ENCODE data around the gene PRPSAP2. TPM values are rescaled to one million over a fixed set of nuclear protein-coding genes. Genes with fewer than 3 reads are reported as not detected.
"Not testable (repeated sequence)": the region's sequence is repeated elsewhere in the genome, so short reads cannot be mapped to it uniquely, and the experiment has no call there.

Gene PRPSAP2
- total RNA-seq, 1 experiment from 2014 or later, result 52.2 TPM

DNA sequence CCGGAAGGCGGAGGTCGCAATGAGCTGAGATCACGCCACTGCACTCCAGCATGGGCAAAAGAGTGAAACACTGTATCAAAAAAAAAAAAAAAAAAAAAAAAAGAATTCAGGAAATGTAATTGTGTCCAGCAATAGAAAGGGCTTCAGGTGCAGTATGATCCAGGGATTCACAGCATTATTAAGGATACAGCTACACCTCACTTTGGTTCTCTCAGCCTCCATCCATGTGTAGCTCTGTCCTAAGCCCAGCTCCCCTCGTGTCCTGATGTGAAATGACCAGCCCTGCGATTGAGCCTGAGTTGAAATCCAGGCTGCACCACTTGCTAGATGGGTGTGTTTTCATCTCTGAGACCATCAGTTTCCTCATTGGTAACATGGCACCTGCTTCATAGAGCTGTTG, 97.1 kb downstream of the PRPSAP2 start:
- in situ Hi-C loops (cut with HindIII; ENCODE audit: low pct_unique_long_range_greater_than_20kb, low sequenced_read_pairs), result no loop called here
- no peak for DNase-seq (ENCODE audit: low read depth)

GRCh38 chr17:18956021-18956420, 98.1 kb downstream of the PRPSAP2 start:
- in situ Hi-C loops (cut with HindIII; ENCODE audit: low pct_unique_long_range_greater_than_20kb, low sequenced_read_pairs); DNase-seq (ENCODE audit: low read depth): not testable (repeated sequence)

GRCh38 chr17:18956581-18956980, 98.7 kb downstream of the PRPSAP2 start:
- in situ Hi-C loops (cut with HindIII; ENCODE audit: low pct_unique_long_range_greater_than_20kb, low sequenced_read_pairs), result no loop called here
- no peak for DNase-seq (ENCODE audit: low read depth)

- in situ Hi-C loops (cut with HindIII; ENCODE audit: low pct_unique_long_range_greater_than_20kb, low sequenced_read_pairs), result no loop called here
- DNase-seq (ENCODE audit: low read depth), result no peak
These were observed 99.9 kb downstream of the PRPSAP2 start for GRCh38 chr17:18957831-18958230.

- DNase-seq (ENCODE audit: low read depth), result no peak
- in situ Hi-C loops (cut with HindIII; ENCODE audit: low pct_unique_long_range_greater_than_20kb, low sequenced_read_pairs), result no loop called here
These were observed 100.7 kb downstream of the PRPSAP2 start for GRCh38 chr17:18958611-18959010.

DNA sequence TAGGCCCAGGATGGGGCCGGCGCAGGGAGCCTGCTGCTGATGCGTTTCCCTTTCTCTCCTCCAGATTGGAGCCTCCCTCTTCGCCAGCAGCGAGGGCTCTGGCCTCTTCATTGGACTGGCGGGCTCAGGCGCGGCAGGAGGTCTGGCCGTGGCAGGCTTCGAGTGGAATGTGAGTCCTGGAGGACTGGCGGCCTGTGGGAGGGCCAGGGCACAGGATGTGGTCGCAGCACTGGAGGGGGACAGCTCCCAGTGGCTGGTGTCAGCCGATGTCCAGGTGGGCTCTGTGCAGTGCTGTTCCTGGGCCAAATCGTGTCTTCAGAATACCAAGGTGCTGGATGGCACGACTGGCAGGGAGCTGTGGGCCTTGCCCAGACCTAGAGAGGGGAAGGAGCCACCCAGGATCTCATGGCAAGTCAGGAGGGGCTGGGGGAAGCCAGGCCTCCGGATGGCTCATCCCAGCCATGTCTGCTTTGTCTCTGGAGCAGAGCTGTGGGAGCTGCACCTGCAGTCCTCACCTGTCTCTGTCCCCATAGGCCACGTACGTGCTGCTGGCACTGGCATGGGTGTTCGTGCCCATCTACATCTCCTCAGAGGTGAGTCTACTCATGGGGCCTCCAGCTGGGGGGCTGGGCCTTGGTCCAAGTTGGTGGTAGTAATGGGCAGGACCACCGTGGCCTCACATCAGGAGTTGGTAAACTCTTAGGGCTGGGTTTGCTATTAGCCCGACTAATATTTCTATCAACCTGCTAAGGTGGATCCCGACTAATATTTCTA, 101.3 kb downstream of the PRPSAP2 start:
- in situ Hi-C loops (cut with HindIII; ENCODE audit: low pct_unique_long_range_greater_than_20kb, low sequenced_read_pairs), result no loop called here
- no peak for DNase-seq (ENCODE audit: low read depth)

GRCh38 chr17:18959845-18960240, 101.9 kb downstream of the PRPSAP2 start:
- no peak for DNase-seq (ENCODE audit: low read depth)
- in situ Hi-C loops (cut with HindIII; ENCODE audit: low pct_unique_long_range_greater_than_20kb, low sequenced_read_pairs), result no loop called here

DNA sequence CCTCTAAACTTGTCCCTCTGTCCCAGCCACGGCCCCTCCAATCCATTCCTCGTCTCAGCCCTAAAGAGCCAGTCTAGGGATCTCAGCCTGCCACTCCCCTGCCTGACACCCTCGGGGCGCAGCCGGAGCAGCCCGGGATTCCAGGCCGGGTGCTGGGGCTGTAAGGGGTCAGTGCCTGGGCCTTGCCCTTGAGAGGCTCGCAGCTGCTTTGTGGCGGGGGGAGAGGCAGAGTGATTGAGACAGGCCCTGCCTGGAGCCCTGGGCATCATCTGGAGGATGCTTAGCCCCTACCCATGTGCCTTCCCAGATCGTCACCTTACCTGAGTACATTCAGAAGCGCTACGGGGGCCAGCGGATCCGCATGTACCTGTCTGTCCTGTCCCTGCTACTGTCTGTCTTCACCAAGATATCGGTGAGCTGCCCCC, 102.3 kb downstream of the PRPSAP2 start:
- in situ Hi-C loops (cut with HindIII; ENCODE audit: low pct_unique_long_range_greater_than_20kb, low sequenced_read_pairs), result no loop called here
- no peak for DNase-seq (ENCODE audit: low read depth)

- in situ Hi-C loops (cut with HindIII; ENCODE audit: low pct_unique_long_range_greater_than_20kb, low sequenced_read_pairs), result no loop called here
- DNase-seq (ENCODE audit: low read depth), result peak; percentile 26
These were observed 103.0 kb downstream of the PRPSAP2 start for GRCh38 chr17:18960803-18961511.

- in situ Hi-C loops (cut with HindIII; ENCODE audit: low pct_unique_long_range_greater_than_20kb, low sequenced_read_pairs), result no loop called here
- no peak for DNase-seq (ENCODE audit: low read depth)
These were observed 103.9 kb downstream of the PRPSAP2 start for GRCh38 chr17:18961634-18962493.

- no peak for DNase-seq (ENCODE audit: low read depth)
- in situ Hi-C loops (cut with HindIII; ENCODE audit: low pct_unique_long_range_greater_than_20kb, low sequenced_read_pairs), result no loop called here
These were observed 104.5 kb downstream of the PRPSAP2 start for GRCh38 chr17:18962494-18962815.

DNA sequence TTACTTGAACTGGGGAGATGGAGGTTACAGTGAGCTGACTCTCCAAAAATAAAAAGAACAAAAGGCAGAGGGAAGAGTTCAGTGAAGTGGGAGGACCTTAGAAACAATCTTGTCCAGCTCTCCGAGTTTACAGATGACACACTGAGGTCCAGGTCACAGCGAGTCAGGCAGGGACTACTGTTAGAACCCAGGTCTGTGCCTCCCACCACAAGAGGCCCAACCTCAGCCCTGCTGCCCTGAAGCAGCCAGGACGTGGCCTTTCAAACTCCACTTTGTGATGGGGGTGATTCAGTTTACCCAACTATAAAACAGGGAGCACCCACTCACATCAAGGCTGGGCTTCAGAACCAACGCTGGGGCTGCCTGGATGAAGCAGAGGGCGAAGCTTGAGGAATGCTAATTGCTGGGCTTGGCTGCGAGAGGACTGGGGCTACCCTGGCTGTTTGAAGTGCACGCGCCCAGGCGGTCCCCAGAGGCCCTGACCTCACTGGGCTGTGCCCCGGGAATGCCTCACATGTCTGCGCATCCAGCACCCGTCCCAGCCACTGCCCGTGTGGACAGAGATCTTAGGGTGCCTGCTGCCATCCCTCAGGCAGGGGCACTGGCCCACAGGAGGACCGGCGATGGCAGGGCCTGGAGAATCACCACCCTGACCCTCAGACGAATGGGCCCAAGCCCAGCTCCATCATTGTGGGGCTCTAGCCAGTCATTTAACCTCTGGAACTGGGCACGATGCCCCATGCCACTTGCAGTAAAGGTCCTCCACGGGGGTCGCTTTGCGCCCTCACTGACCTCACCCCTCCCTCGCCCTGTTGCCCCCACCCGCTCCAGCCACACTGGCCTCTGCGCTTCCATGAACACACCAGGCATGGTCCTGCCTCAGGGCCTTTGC, 105.4 kb downstream of the PRPSAP2 start:
- in situ Hi-C loops (cut with HindIII; ENCODE audit: low pct_unique_long_range_greater_than_20kb, low sequenced_read_pairs), result no loop called here
- no peak for DNase-seq (ENCODE audit: low read depth)

DNA sequence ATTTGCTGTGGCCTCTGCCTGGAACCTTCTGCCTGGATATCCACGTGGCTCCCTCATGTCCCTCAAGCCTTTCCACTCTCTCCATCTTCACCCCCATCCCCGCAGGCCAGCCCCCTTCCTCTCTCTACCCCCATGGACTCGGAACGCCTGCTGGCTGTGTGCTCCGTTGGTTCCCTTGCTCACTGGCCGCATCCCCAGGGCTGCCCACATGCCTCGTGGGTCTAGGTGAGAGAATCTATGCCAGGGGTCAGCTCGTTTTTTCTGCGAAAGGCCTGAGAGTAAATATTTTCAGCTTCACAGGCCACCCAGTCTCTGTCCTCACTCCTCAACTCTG, 106.1 kb downstream of the PRPSAP2 start:
- no peak for DNase-seq (ENCODE audit: low read depth)
- in situ Hi-C loops (cut with HindIII; ENCODE audit: low pct_unique_long_range_greater_than_20kb, low sequenced_read_pairs), result no loop called here

DNA sequence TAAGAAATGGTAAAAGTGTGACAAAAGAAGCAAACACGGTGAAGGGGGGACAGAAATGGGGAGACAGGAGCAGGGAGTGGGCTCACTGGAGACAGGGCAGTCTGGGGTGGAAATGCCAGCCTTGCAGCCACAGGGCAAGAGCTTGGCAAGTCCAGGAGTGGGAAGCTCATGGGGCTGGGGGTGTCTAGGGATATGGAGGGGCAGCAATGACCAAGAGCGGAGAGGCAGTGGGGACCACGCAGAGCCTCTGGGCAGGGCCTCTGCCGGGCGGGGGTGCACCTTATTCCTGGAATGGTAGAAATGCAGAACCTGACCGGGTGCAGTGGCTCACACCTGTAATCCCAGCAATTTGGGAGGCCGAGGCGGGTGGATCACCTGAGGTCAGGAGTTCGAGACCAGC, 106.6 kb downstream of the PRPSAP2 start:
- in situ Hi-C loops (cut with HindIII; ENCODE audit: low pct_unique_long_range_greater_than_20kb, low sequenced_read_pairs), result no loop called here
- no peak for DNase-seq (ENCODE audit: low read depth)

DNA sequence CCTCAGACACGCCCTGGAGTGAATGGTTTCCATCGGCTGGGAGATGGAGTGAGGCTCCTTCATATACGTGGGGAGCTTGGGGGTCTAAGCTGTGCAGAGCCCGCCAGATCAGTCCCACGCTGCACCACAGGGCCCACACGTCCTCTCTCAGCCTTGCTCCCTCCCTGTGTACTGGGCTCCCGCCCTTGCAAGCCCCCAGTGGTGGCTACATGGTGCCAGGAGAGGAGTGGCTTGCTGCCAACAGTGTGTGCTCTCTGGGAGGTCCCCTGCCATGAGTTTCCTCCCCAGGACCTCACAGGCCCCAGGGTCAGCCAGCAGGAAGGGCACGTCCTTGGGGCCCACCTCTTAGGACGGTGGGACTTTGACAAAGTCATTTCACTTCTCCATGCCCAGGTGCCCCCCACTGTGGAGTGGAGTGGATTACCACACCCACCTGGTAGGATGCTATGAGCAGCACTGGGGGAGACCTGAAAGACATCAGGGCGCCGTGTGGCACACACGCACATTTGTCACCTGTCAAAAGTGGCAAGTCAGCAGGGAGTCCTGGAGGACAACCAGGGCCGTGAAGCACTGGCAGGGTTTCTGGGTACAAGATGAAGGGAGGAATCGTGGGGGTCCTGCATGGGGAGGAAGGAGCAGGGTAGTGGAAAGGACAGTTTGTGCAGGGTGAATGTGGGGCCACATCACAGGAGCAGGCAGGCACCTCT, 107.8 kb downstream of the PRPSAP2 start:
- DNase-seq (ENCODE audit: low read depth), result no peak
- in situ Hi-C loops (cut with HindIII; ENCODE audit: low pct_unique_long_range_greater_than_20kb, low sequenced_read_pairs), result no loop called here

DNA sequence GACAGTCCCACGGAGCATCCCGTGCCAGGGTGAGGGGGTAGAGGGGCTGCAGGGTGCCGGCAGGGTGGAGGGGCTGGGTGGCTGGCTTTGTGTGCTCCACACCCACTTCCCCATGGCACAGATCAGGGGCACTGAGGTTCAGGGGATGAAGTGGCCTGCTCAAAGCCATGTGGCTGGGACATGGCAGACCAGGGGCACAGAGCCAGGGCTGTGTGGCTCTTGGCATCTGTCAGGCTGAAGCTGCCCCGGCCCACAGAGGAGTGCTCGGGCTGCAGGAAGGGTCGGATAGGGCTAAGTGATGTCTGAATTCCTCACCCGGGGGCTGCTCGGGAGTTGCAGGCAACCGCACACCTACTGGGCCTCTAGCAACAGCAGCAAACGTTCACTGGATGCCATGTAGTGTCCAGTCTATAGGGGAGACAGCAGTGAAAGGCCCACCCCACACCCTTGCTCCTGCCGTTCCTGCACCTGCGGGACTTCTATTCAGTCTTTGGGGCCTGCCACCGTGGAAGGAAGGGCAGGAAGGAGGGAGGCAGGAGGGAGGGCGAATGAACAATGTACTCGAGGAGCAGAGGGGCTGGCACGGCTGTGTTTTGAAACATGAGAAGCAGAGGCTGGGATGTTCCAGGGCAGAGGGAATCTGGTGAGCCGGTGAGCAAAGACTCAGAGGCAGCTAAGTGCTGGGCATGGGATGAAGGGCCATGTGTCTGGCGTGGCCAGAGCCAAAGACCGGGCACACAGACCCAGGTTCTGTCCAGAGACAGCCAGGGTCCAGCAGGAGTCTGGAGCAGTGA, 109.1 kb downstream of the PRPSAP2 start:
- in situ Hi-C loops (cut with HindIII; ENCODE audit: low pct_unique_long_range_greater_than_20kb, low sequenced_read_pairs), result no loop called here
- no peak for DNase-seq (ENCODE audit: low read depth)

DNA sequence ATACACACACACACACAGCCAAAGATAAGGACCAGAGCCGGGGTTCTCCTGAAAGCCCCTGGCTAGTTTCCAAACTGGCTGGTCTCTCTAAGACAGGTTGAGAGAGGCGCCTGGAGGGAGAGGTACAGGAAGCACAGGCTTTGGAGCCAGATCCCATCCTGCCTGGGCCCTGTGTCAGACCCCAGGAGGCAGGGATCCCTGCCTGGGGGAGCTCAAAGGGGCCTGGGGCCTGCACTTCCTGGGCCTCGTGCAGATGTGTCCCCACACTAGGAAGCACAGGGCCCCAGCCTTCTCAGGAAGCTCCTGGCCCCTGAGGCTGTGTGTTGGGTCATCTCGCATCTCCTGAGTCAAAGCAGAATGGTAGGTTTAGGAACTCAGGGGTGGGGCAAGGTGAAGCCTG, 110.0 kb downstream of the PRPSAP2 start:
- no peak for DNase-seq (ENCODE audit: low read depth)
- in situ Hi-C loops (cut with HindIII; ENCODE audit: low pct_unique_long_range_greater_than_20kb, low sequenced_read_pairs), result no loop called here

Measured in Caki2 (cell line).